RKO (cell line): Measurements from ENCODE around the gene CAMKK2.
"Not testable (repeated sequence)": the region's sequence is repeated elsewhere in the genome, so short reads cannot be mapped to it uniquely, and the experiment has no call there.

Experiments
- DNase-seq: peaks from one replicate; pipeline ENCODE4 v3.0.0-alpha.2; 2016; ENCODE audit warnings: low spot score

The CAMKK2 gene

GRCh38 chr12:121279071-121279375 lies 17.5 kb downstream of the CAMKK2 start:
- DNase-seq: no peak

- no peak for DNase-seq
Measured at GRCh38 chr12:121278169-121279070, 18.1 kb downstream of the CAMKK2 start.

- DNase-seq: peak; percentile 30
Measured at GRCh38 chr12:121277374-121277759, 19.1 kb downstream of the CAMKK2 start.

GRCh38 chr12:121274036-121274763 lies 22.3 kb downstream of the CAMKK2 start:
- DNase-seq: no peak

GRCh38 chr12:121273364-121273896 lies 23.1 kb downstream of the CAMKK2 start:
- no peak for DNase-seq

- no peak for DNase-seq
Measured at GRCh38 chr12:121267822-121268221, 28.7 kb downstream of the CAMKK2 start.

- no peak for DNase-seq
Measured at GRCh38 chr12:121264951-121265515, 31.5 kb downstream of the CAMKK2 start.

- no peak for DNase-seq
Measured at GRCh38 chr12:121264135-121264534, 32.4 kb downstream of the CAMKK2 start.

GRCh38 chr12:121263206-121263935 lies 33.1 kb downstream of the CAMKK2 start:
- DNase-seq: no peak

GRCh38 chr12:121261398-121261797 lies 35.1 kb downstream of the CAMKK2 start:
- DNase-seq: no peak

GRCh38 chr12:121260091-121260490 lies 36.4 kb downstream of the CAMKK2 start:
- no peak for DNase-seq

GRCh38 chr12:121259074-121259473 lies 37.4 kb downstream of the CAMKK2 start:
- no peak for DNase-seq

- not testable (repeated sequence) for DNase-seq
Measured at GRCh38 chr12:121257704-121258449, 38.6 kb downstream of the CAMKK2 start.

- no peak for DNase-seq
Measured at GRCh38 chr12:121255433-121255832, 41.1 kb downstream of the CAMKK2 start.

- no peak for DNase-seq
Measured at GRCh38 chr12:121253638-121254335, 42.7 kb downstream of the CAMKK2 start.

GRCh38 chr12:121252712-121253345 lies 43.7 kb downstream of the CAMKK2 start:
- DNase-seq: no peak

GRCh38 chr12:121251838-121252237 lies 44.7 kb downstream of the CAMKK2 start:
- DNase-seq: no peak

GRCh38 chr12:121250359-121250758 lies 46.1 kb downstream of the CAMKK2 start:
- DNase-seq: no peak

- DNase-seq: no peak
Measured at GRCh38 chr12:121248622-121249021, 47.9 kb downstream of the CAMKK2 start.

GRCh38 chr12:121246893-121247557 lies 49.5 kb downstream of the CAMKK2 start:
- DNase-seq: no peak
